SK-N-SH (cell line): ENCODE data around the gene HOTAIR.

Source experiments
- ELF1 ChIP-seq: IDR thresholded peaks from 2 replicates; pipeline ENCODE4 v1.4.0; 2012
- EP300 ChIP-seq, 2 experiments: IDR thresholded peaks; 2 replicates each; pipeline versions ENCODE4 v1.4.0 to v1.6.1; 2012; ENCODE audit warnings: borderline replicate concordance in 1 of 2, low read depth in 1 of 2, low read length in 1 of 2
- MAX ChIP-seq: IDR thresholded peaks from 2 replicates; pipeline ENCODE4 v1.4.0; 2012; ENCODE audit warnings: low read depth
- RAD21 ChIP-seq: IDR thresholded peaks from 2 replicates; pipeline ENCODE4 v1.6.1; 2012; ENCODE audit warnings: mild to moderate bottlenecking, low read length
- RFX5 ChIP-seq: IDR thresholded peaks from 2 replicates; pipeline ENCODE4 v1.6.1; 2012; ENCODE audit warnings: mild to moderate bottlenecking, improper control_type of control experiment, low read length
- TEAD4 ChIP-seq: IDR thresholded peaks from 2 replicates; pipeline ENCODE4 v1.4.0; 2012; ENCODE audit warnings: mild to moderate bottlenecking, borderline replicate concordance; ENCODE audit not compliant: insufficient read depth
- TF ChIP-seq, protein P1 (sequence below): fragments of 200-600 bp; sonication (generic); IDR thresholded peaks from 2 replicates; pipeline ENCODE4 v1.6.1; 2017; ENCODE audit warnings: antibody characterized with exemption, mild to moderate bottlenecking, moderate library complexity

DNA sequence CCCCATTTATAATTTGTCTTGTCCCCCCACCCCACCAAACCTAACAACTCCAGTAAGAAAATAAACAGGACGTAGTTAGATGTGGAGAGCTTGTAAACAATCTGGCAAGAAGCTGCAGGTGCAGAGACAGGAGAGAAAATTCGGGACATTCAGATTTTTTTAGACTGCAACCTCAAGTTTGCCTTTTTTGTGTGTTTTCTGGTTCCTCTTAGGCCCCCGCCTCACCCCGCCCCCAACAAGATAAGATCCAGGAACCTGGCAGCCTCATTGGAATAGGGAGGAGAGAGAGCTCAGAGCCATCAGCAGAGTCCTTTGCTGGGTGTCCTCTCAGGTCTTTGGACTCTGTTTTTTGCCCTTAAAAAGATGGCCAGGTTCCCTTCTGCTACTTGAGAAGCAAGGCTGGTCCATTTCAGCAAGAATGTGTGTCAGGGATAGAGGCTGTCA lies 13.1 kb upstream of the HOTAIR start:
- TF ChIP-seq EP300 (IDR thresholded peaks at IDR 0.05; ENCODE audit: borderline replicate concordance in 1 of 2, low read depth in 1 of 2, low read length in 1 of 2) = no peak
- TF ChIP-seq, protein P1, sequence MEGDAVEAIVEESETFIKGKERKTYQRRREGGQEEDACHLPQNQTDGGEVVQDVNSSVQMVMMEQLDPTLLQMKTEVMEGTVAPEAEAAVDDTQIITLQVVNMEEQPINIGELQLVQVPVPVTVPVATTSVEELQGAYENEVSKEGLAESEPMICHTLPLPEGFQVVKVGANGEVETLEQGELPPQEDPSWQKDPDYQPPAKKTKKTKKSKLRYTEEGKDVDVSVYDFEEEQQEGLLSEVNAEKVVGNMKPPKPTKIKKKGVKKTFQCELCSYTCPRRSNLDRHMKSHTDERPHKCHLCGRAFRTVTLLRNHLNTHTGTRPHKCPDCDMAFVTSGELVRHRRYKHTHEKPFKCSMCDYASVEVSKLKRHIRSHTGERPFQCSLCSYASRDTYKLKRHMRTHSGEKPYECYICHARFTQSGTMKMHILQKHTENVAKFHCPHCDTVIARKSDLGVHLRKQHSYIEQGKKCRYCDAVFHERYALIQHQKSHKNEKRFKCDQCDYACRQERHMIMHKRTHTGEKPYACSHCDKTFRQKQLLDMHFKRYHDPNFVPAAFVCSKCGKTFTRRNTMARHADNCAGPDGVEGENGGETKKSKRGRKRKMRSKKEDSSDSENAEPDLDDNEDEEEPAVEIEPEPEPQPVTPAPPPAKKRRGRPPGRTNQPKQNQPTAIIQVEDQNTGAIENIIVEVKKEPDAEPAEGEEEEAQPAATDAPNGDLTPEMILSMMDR = no peak
- TF ChIP-seq ELF1 = no peak
- no peak for TF ChIP-seq RFX5
- no peak for TF ChIP-seq RAD21
- no peak for TF ChIP-seq MAX
- no peak for TF ChIP-seq TEAD4
